IMR-90 (cell line): ENCODE data around the gene STARD4. TPM values are rescaled to one million over a fixed set of nuclear protein-coding genes. Genes with fewer than 3 reads are reported as not detected.

Experiments used
- ATAC-seq: fragments of 200-7000 bp; cut with Tn5 transposase; 2 replicates; pipeline ENCODE4 v1.9.1; 2020; ENCODE audit warnings: low read depth, mild to moderate bottlenecking, moderate library complexity
- BruUV-seq: library from RNA; stranded (reverse); fragments of 400-500 nt; replicated peaks from 2 replicates; lab custom pipeline; 2021; lab: Mats Ljungman, UMichigan
- CTCF ChIA-PET: fragments of 300-600 bp; formaldehyde crosslinking; extraction: SDS; loops from one replicate; lab custom pipeline; 2021; ENCODE audit warnings: antibody characterized with exemption; lab: Yijun Ruan, JAX
- POLR2A ChIA-PET: fragments of 300-600 bp; sonication (Branson Sonifier 250); formaldehyde crosslinking; loops from one replicate; lab custom pipeline; 2022; ENCODE audit warnings: antibody characterized with exemption; ENCODE audit not compliant: unreplicated experiment; lab: Charles Lee
- DNase-seq: peaks from one replicate; pipeline ENCODE4 v3.0.0; 2013
- H2AFZ ChIP-seq: replicated peaks from 2 replicates; pipeline ENCODE3; 2013; ENCODE audit warnings: low read length, mild to moderate bottlenecking; ENCODE audit not compliant: poor library complexity
- H2AK5ac ChIP-seq: 2 replicates; pipeline ENCODE4 v1.6.1; 2013; ENCODE audit warnings: low read depth, low read length, inconsistent platforms
- H2AK9ac ChIP-seq: replicated peaks from 2 replicates; pipeline ENCODE3; 2013; ENCODE audit warnings: mild to moderate bottlenecking, low read depth, low read length, moderate library complexity; ENCODE audit not compliant: poor library complexity
- H2BK120ac ChIP-seq: 2 replicates; pipeline ENCODE4 v1.6.1; 2013; ENCODE audit warnings: low read depth, low read length, inconsistent platforms
- H2BK15ac ChIP-seq: 3 replicates; pipeline ENCODE4 v1.6.1; 2013; ENCODE audit warnings: low read depth, low read length, inconsistent platforms
- H2BK20ac ChIP-seq: 2 replicates; pipeline ENCODE4 v1.6.1; 2013; ENCODE audit warnings: low read depth, mild to moderate bottlenecking, inconsistent platforms, low read length, moderate library complexity
- H2BK5ac ChIP-seq: 2 replicates; pipeline ENCODE4 v1.6.1; 2013; ENCODE audit warnings: mild to moderate bottlenecking, low read depth, low read length, inconsistent platforms; ENCODE audit not compliant: poor library complexity, severe bottlenecking
- H3K14ac ChIP-seq: replicated peaks from 2 replicates; pipeline ENCODE4 v1.6.1; 2013; ENCODE audit warnings: low read depth, low read length, inconsistent platforms
- H3K18ac ChIP-seq: 2 replicates; pipeline ENCODE4 v1.6.1; 2013; ENCODE audit warnings: low read depth, low read length, control low read depth
- H3K23ac ChIP-seq: 2 replicates; pipeline ENCODE4 v1.6.1; 2013; ENCODE audit warnings: low read depth, low read length, inconsistent platforms
- H3K27ac ChIP-seq: 2 replicates; pipeline ENCODE4 v1.5.1; 2013; ENCODE audit warnings: mild to moderate bottlenecking, control low read depth, low read length; ENCODE audit not compliant: insufficient read depth
- H3K27me3 ChIP-seq: 2 replicates; pipeline ENCODE4 v1.6.1; 2013; ENCODE audit warnings: low read length; ENCODE audit not compliant: control insufficient read depth, insufficient read depth
- H3K36me3 ChIP-seq: 2 replicates; pipeline ENCODE4 v1.6.1; 2013; ENCODE audit warnings: low read length, mixed read lengths; ENCODE audit not compliant: control insufficient read depth, insufficient read depth
- H3K4ac ChIP-seq: 2 replicates; pipeline ENCODE4 v1.6.1; 2013; ENCODE audit warnings: low read depth, low read length, inconsistent platforms
- H3K4me1 ChIP-seq: 2 replicates; pipeline ENCODE4 v1.6.1; 2013; ENCODE audit warnings: low read length, mixed read lengths; ENCODE audit not compliant: control insufficient read depth, insufficient read depth
- H3K4me2 ChIP-seq: 2 replicates; pipeline ENCODE4 v1.6.1; 2013; ENCODE audit warnings: low read depth, mild to moderate bottlenecking, control low read depth, low read length, moderate library complexity
- H3K4me3 ChIP-seq: 2 replicates; pipeline ENCODE4 v1.5.1; 2013; ENCODE audit warnings: low read depth, mild to moderate bottlenecking, control low read depth, low read length, moderate library complexity; ENCODE audit not compliant: insufficient read depth
- H3K56ac ChIP-seq: 2 replicates; pipeline ENCODE4 v1.6.1; 2013; ENCODE audit warnings: low read length, inconsistent platforms; ENCODE audit not compliant: insufficient read depth; ENCODE audit errors: extremely low read depth
- H3K79me1 ChIP-seq, 2 experiments: 2 replicates each; pipeline ENCODE4 v1.6.1; 2013; ENCODE audit warnings: low read length in 2 of 2, inconsistent platforms in 1 of 2, low read depth in 1 of 2
- H3K9ac ChIP-seq: 2 replicates; pipeline ENCODE4 v1.6.1; 2013; ENCODE audit warnings: low read depth, low read length, control low read depth
- H3K9me1 ChIP-seq: 2 replicates; pipeline ENCODE4 v1.6.1; 2013; ENCODE audit warnings: low read length, inconsistent platforms; ENCODE audit not compliant: insufficient read depth
- H3K9me3 ChIP-seq: 2 replicates; pipeline ENCODE4 v1.6.1; 2013; ENCODE audit warnings: low read length; ENCODE audit not compliant: control insufficient read depth, insufficient read depth
- H4K20me1 ChIP-seq: 2 replicates; pipeline ENCODE4 v1.6.1; 2013; ENCODE audit warnings: low read length, inconsistent platforms; ENCODE audit not compliant: insufficient read depth
- H4K5ac ChIP-seq: 2 replicates; pipeline ENCODE4 v1.6.1; 2013; ENCODE audit warnings: mild to moderate bottlenecking, low read depth, low read length, control low read depth
- H4K8ac ChIP-seq, 2 experiments: 2 replicates each; pipeline ENCODE4 v1.6.1; 2013; ENCODE audit warnings: low read depth in 2 of 2, low read length in 2 of 2, control low read depth in 1 of 2, inconsistent platforms in 1 of 2
- H4K91ac ChIP-seq: 2 replicates; pipeline ENCODE4 v1.6.1; 2013; ENCODE audit warnings: low read depth, low read length, inconsistent platforms; ENCODE audit not compliant: insufficient read depth
- FOS ChIP-seq: fragments of 150-350 bp; IDR thresholded peaks from 2 replicates; pipeline ENCODE4 v1.6.1; 2016; ENCODE audit warnings: low read depth, low read length
- MXI1 ChIP-seq: IDR thresholded peaks from 2 replicates; pipeline ENCODE4 v1.6.1; 2012; ENCODE audit warnings: low read depth, mild to moderate bottlenecking, low read length, moderate library complexity, borderline replicate concordance
- POLR2A ChIP-seq: IDR thresholded peaks from 2 replicates; pipeline ENCODE4 v1.6.1; 2012; ENCODE audit warnings: mild to moderate bottlenecking, low read depth, low read length
- RCOR1 ChIP-seq: IDR thresholded peaks from 2 replicates; pipeline ENCODE4 v1.6.1; 2012; ENCODE audit warnings: mild to moderate bottlenecking, low read length, improper control_type of control experiment; ENCODE audit not compliant: insufficient replicate concordance
- RFX5 ChIP-seq: IDR thresholded peaks from 2 replicates; pipeline ENCODE4 v1.8.0; 2012; ENCODE audit warnings: low read depth, mild to moderate bottlenecking, low read length, moderate library complexity
- WGBS, 2 experiments: methylation state at CpG; one replicate each; pipeline versions ENCODE4 v1.1.5 to v1.1.7; 2013; ENCODE audit warnings: missing lambda C conversion rate in 2 of 2; ENCODE audit not compliant: insufficient read length in 1 of 2; ENCODE audit errors: extremely low coverage in 2 of 2; 5-methylcytosine and 5-hydroxymethylcytosine counted together
- dilution Hi-C: fragments of 300-500 bp; cut with HindIII; formaldehyde crosslinking; loops from one replicate; pipeline ENCODE4 v1.14.3; 2018; ENCODE audit warnings: low sequenced_read_pairs; ENCODE audit not compliant: unreplicated experiment
- in situ Hi-C: fragments of 300-500 bp; cut with MboI; formaldehyde crosslinking; loops from 3 replicates; pipeline ENCODE4 v1.14.3; 2019; ENCODE audit warnings: low sequenced_read_pairs, inconsistent platforms, mixed read lengths
- intact Hi-C: fragments of 100-400 bp; cut with micrococcal nuclease; formaldehyde crosslinking; loops from 2 replicates; pipeline ENCODE4 v1.10.0; 2022
- polyA plus RNA-seq, 3 experiments: library from polyadenylated mRNA; depleted of rRNA; stranded (reverse); fragments of >200 nt; gene quantifications; 2 replicates each; pipeline ENCODE4 v1.2.3, GENCODE V29; 2012; ENCODE audit warnings: low replicate concordance in 1 of 3
- total RNA-seq: library from RNA; depleted of rRNA; stranded (reverse); fragments of >200 nt; gene quantifications from 2 replicates; pipeline ENCODE4 v1.2.3, GENCODE V29; 2012
- TF ChIP-seq, protein P1 (sequence below): fragments of 150-350 bp; IDR thresholded peaks from 2 replicates; pipeline ENCODE4 v1.6.1; 2017; ENCODE audit warnings: mild to moderate bottlenecking, antibody characterized with exemption, low read length, low read depth
- TF ChIP-seq, protein P2 (sequence below): fragments of 150-350 bp; IDR thresholded peaks from 2 replicates; pipeline ENCODE4 v1.6.1; 2016; ENCODE audit warnings: low read depth, mild to moderate bottlenecking, low read length, moderate library complexity, borderline replicate concordance

The STARD4 gene
- total and polyA plus RNA-seq, 2 of the 4 experiments (the other 2 are of a cell fraction): 21.5 to 30.3 TPM

DNA sequence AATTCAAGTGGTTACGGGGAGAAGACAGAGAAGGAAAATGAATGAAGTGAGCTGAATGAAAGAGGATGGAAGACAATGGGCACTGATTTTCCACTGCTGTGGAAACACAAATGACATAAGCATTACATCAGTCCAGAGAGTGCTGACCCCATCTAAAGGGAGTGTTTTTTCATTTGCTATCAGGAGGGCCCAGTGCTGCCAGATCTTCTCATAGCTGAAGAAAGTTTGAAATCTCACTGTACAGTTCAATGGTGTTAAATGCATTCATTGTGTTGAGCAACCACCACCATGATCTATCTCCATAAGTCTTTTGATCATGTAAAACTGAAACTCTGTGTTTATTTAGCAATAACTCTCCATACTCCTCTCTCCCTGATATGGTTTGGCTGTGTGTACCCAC is 41.5 kb upstream of the STARD4 start:
- BruUV-seq: no TSS peak
- ATAC-seq (no peak), DNase-seq (no peak)
- intact Hi-C loops: loop anchor here (5.0 to 10.0 kb wide), 3 partner anchors 128 to 443 kb away; no protein-coding TSS in a partner anchor
- Histone ChIP-seq H3K56ac (no peak overlapping the region), H3K79me1 (no peaks in the 10 kb centered on the region), H2BK120ac (no peak overlapping the region), H3K9me1 (no peaks in the 10 kb centered on the region), H3K9me3 (no peaks in the 10 kb centered on the region), H3K27ac (no peak overlapping the region), H4K5ac (no peak overlapping the region), H2AK9ac (no peak overlapping the region), H4K91ac (no peak overlapping the region), H2BK20ac (no peak overlapping the region), H3K9ac (no peak overlapping the region), H4K8ac (no peak overlapping the region), H3K4ac (no peak overlapping the region), H3K23ac (no peak overlapping the region), H2BK5ac (no peak overlapping the region), H3K18ac (no peak overlapping the region), H3K14ac (no peak overlapping the region), H2AFZ (no peak overlapping the region), H3K27me3 (no peaks in the 10 kb centered on the region), H3K36me3 (no peaks in the 10 kb centered on the region), H2AK5ac (no peak overlapping the region), H3K4me2 (no peak overlapping the region), H3K4me1 (no peaks in the 10 kb centered on the region; the same call in 1 of the 2 replicates), H3K4me3 (no peak overlapping the region), H2BK15ac (no peak overlapping the region), H4K20me1 (no peaks in the 10 kb centered on the region)
- ChIA-PET CTCF (interaction anchor here (1.0 to 1.2 kb wide), 2 partner anchors 9 to 593 kb away, joined by 3 read pairs; no protein-coding TSS in a partner anchor), POLR2A (no interaction called here)
- TF ChIP-seq RCOR1: no peak
- no peak for TF ChIP-seq RFX5
- no peak for TF ChIP-seq FOS
- TF ChIP-seq, protein P1, sequence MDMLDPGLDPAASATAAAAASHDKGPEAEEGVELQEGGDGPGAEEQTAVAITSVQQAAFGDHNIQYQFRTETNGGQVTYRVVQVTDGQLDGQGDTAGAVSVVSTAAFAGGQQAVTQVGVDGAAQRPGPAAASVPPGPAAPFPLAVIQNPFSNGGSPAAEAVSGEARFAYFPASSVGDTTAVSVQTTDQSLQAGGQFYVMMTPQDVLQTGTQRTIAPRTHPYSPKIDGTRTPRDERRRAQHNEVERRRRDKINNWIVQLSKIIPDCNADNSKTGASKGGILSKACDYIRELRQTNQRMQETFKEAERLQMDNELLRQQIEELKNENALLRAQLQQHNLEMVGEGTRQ: no peak
- no peak for TF ChIP-seq POLR2A
- TF ChIP-seq MXI1: no peak
- TF ChIP-seq, protein P2, sequence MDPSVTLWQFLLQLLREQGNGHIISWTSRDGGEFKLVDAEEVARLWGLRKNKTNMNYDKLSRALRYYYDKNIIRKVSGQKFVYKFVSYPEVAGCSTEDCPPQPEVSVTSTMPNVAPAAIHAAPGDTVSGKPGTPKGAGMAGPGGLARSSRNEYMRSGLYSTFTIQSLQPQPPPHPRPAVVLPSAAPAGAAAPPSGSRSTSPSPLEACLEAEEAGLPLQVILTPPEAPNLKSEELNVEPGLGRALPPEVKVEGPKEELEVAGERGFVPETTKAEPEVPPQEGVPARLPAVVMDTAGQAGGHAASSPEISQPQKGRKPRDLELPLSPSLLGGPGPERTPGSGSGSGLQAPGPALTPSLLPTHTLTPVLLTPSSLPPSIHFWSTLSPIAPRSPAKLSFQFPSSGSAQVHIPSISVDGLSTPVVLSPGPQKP: no peak
- in situ Hi-C loops: loop anchor here (5.0 kb wide), 1 partner anchor 593 kb away; no protein-coding TSS in a partner anchor
- dilution Hi-C loops: no loop called here
- no CpG with 5 or more reads among the region's 1 CpG for WGBS, 2 experiments
